GM18868 (cell line): Measurements from ENCODE around the gene SEZ6.

Experiments used
- ATAC-seq: cut with Tn5 transposase; IDR thresholded peaks from one replicate; pipeline ENCODE4 v1.9.1; 2021; ENCODE audit warnings: mild to moderate bottlenecking, moderate library complexity; ENCODE audit not compliant: unreplicated experiment

Gene SEZ6

GRCh38 chr17:29036584-29036983 is 30.8 kb upstream of the SEZ6 start:
- ATAC-seq = no peak

DNA sequence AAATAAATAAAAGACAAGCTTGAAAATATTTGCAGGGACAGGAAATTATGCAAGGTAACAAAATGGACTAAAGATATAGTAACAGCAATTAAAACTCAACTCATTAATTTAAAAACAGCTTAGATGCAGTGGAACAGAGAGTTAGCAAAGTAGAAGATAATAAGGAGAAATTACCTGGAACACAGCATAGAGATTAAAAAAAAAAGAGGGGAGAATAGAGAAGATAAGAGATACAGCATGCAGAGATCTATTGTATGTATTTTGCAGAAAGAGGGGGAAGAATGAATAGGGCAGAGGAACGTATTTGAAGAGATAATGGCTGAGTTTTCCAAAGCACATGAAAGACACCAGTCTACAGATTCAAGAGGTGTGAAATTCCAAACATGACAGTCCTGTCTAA is 28.7 kb upstream of the SEZ6 start:
- ATAC-seq = no peak

DNA sequence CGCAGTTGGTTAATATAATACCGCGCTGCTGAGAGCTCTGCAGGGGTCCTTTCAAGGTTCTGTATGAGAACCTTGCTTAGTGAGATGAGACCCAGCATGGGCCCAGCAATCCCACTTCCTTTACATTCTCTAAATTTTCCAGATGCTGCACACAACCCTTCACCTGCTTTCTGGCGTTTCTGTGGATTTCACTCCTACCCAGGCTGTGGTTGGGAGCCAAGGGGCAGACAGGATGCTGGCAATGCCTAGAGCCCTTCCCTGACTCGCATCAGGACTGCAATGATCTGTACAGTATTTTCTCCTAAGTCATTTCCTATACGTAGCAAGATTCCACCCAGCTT is 27.0 kb upstream of the SEZ6 start:
- no peak for ATAC-seq

- ATAC-seq = no peak
Observed at GRCh38 chr17:29032013-29032856, 26.4 kb upstream of the SEZ6 start.

- no peak for ATAC-seq
Observed at GRCh38 chr17:29031488-29031887, 25.7 kb upstream of the SEZ6 start.

- ATAC-seq = no peak
Observed at GRCh38 chr17:29024316-29024952, 18.6 kb upstream of the SEZ6 start.

- no peak for ATAC-seq
Observed at GRCh38 chr17:29022074-29022473, 16.2 kb upstream of the SEZ6 start.

DNA sequence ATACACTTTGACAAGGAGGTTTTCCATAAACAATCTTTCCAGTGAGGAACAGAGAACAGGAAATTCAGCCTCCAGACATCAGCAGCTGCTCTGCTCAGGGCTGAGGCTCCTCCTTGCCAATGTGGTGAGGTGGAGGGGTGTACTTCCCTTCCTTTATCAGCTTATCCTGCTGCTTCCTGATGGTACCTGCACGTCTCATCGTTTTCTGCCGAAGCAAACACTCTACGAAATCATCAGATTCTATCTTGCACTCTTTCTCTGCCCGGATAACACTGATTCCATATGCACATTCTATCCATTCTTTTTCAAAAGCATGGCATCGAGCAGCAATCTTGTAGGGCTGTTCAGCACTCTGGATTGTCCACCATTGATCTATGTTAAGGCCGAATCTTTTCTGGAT is 15.4 kb upstream of the SEZ6 start:
- no peak for ATAC-seq

- ATAC-seq = no peak
Observed at GRCh38 chr17:29020576-29020975, 14.7 kb upstream of the SEZ6 start.

DNA sequence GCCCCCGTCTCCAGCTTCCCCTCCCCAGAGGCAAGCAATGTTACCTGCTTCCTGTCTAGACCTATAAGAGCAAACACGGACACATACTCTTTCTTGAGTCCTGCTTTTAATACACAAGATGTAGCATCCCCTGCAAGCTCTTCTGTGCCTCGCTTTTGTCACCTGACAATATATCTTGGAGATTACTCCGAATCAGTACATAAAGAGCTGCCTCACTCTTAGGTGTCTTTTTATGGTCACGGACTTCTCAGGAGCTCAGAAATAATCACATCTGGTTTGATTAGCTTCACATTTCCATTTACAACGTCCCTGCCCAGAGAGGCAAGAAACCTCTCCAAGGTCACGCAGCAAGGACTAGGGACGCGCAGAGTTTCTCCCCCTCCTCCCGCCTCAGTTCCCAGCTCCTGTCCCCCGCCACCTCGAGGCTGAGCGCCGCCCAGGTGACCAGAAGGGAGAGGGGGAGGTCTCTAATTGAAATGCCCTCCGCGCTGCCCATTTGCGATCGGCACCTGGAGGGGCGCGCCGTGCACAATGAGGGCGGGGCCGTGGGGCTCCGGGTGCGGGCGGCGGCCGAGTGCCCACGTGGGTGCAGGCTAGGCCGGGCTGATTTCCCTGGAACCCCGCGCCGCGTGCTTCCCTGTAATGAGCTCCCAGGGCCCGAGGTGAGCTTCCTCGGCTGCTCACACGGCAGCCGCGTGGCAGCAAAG is 13.8 kb upstream of the SEZ6 start:
- no peak for ATAC-seq

- no peak for ATAC-seq
Observed at GRCh38 chr17:29018788-29019474, 13.1 kb upstream of the SEZ6 start.

- ATAC-seq = no peak
Observed at GRCh38 chr17:29016345-29017210, 10.7 kb upstream of the SEZ6 start.

DNA sequence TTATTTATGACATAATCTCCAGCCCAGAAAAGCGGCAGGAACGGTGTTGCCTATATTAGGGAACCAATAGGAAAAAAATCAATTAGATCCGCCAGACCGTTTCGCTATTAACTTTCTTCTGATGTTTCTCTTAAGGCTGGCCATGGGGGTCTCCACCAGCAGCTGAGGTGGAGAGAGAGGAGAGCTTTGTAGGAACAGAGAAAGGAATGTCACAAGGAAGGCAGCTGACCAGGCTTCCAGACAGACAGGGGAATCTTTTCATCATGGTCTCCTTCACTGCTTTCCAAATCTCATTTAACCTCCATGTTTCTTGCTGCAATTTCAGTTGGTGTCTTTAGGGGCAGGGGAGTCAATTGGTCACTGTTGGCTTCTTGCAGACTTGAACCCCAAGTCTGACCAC is 8.9 kb upstream of the SEZ6 start:
- ATAC-seq = no peak

GRCh38 chr17:29012535-29012934 is 6.7 kb upstream of the SEZ6 start:
- no peak for ATAC-seq

- no peak for ATAC-seq
Observed at GRCh38 chr17:29010586-29010985, 4.8 kb upstream of the SEZ6 start.

DNA sequence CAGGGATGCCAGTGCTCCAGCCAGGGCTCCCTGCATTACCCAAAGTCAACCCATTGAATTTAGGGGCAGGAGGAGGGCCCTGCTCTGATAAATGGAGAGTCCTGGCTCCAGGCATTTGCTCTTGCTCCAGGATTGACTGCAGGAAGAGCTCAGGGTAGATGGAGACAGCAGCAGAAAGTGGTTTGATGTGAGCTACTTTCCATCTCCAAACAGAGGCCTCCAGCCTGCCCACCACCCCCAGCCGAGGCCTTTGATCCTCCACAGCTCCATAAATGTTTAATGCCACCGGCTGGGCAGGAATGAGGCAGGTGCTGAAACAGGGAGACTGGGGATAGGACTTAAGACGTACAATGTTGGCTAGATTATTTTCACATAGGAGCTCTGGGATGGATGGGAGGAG is 4.3 kb upstream of the SEZ6 start:
- ATAC-seq = no peak

- no peak for ATAC-seq
Observed at GRCh38 chr17:29008591-29008990, 2.8 kb upstream of the SEZ6 start.

- no peak for ATAC-seq
Observed at GRCh38 chr17:29007860-29008455, 2.1 kb upstream of the SEZ6 start.

GRCh38 chr17:29007456-29007855 is 1.6 kb upstream of the SEZ6 start:
- no peak for ATAC-seq

GRCh38 chr17:29004081-29004692 is 1.6 kb downstream of the SEZ6 start:
- ATAC-seq = no peak
